DND-41 (cell line): ENCODE measurements around the gene LY6G6F.

Experiments used
- CTCF ChIP-seq: IDR thresholded peaks from 2 replicates; pipeline ENCODE4 v1.5.1; 2012; ENCODE audit warnings: borderline replicate concordance, low read length, moderate library complexity, mild to moderate bottlenecking; ENCODE audit not compliant: poor library complexity, severe bottlenecking; ENCODE audit errors: extremely low read depth
- EZH2 ChIP-seq: IDR thresholded peaks from 3 replicates; pipeline ENCODE4 v1.6.1; 2012; ENCODE audit warnings: borderline replicate concordance, low read depth, mild to moderate bottlenecking, moderate library complexity, low read length, inconsistent platforms; ENCODE audit not compliant: severe bottlenecking

GRCh38 chr6:31666337-31666965 lies 40.2 kb upstream of the LY6G6F start:
- TF ChIP-seq CTCF: no peak
- no peak for TF ChIP-seq EZH2
